SW 1271 (cell line): ENCODE data around the gene HBG2.
"Not testable (repeated sequence)": the region's sequence is repeated elsewhere in the genome, so short reads cannot be mapped to it uniquely, and the experiment has no call there.

ENCODE experiments used
- DNase-seq, 2 experiments: peaks; one replicate each; lab custom pipeline; 2025; lab: John Stamatoyannopoulos, UW

The HBG2 gene

GRCh38 chr11:5281596-5281995 is 27.0 kb upstream of the HBG2 start:
- DNase-seq = no peak

GRCh38 chr11:5280582-5281102 is 26.1 kb upstream of the HBG2 start:
- peak; percentile 95 to 97 for DNase-seq

GRCh38 chr11:5279471-5280090 is 25.0 kb upstream of the HBG2 start:
- DNase-seq = no peak

GRCh38 chr11:5277807-5278382 is 23.3 kb upstream of the HBG2 start:
- DNase-seq = no peak

- no peak for DNase-seq
Measured at GRCh38 chr11:5276697-5277096, 22.1 kb upstream of the HBG2 start.

- DNase-seq = no peak
Measured at GRCh38 chr11:5275369-5276110, 21.0 kb upstream of the HBG2 start.

GRCh38 chr11:5274395-5274794 is 19.8 kb upstream of the HBG2 start:
- no peak for DNase-seq

GRCh38 chr11:5272395-5273017 is 17.9 kb upstream of the HBG2 start:
- DNase-seq = no peak

GRCh38 chr11:5269715-5270147 is 15.2 kb upstream of the HBG2 start, which contains the start of gene HBE1:
HBE1 (minus strand) TSS chr11:5269945; CDS start chr11:5269890, 55 bp downstream.
- DNase-seq = no peak

GRCh38 chr11:5267033-5267563 is 12.5 kb upstream of the HBG2 start:
- DNase-seq = no peak

- DNase-seq = no peak
Measured at GRCh38 chr11:5266609-5267008, 12.0 kb upstream of the HBG2 start.

- DNase-seq = no peak
Measured at GRCh38 chr11:5265832-5266231, 11.3 kb upstream of the HBG2 start.

GRCh38 chr11:5258543-5259262 is 4.1 kb upstream of the HBG2 start:
- DNase-seq = no peak

GRCh38 chr11:5257296-5257695 is 2.7 kb upstream of the HBG2 start:
- no peak for DNase-seq

- DNase-seq = not testable (repeated sequence)
Measured at GRCh38 chr11:5254023-5254422, 558 bp downstream of the HBG2 start.

GRCh38 chr11:5253440-5253839 is 1.1 kb downstream of the HBG2 start:
- not testable (repeated sequence) for DNase-seq

- DNase-seq = no peak
Measured at GRCh38 chr11:5252919-5253265, 1.7 kb downstream of the HBG2 start.

- no peak for DNase-seq
Measured at GRCh38 chr11:5252192-5252918, 2.2 kb downstream of the HBG2 start.

GRCh38 chr11:5251746-5252145 is 2.8 kb downstream of the HBG2 start:
- DNase-seq = no peak

GRCh38 chr11:5250543-5251204 is 3.9 kb downstream of the HBG2 start:
- DNase-seq = no peak
